GM19397 (cell line): ENCODE measurements around the gene SIL1.
A peak's percentile ranks its signal among the peaks of the same experiment; 100 is the strongest.

Experiments used
- ATAC-seq: cut with Tn5 transposase; IDR thresholded peaks from one replicate; pipeline ENCODE4 v1.9.1; 2021; ENCODE audit warnings: mild to moderate bottlenecking, moderate library complexity; ENCODE audit not compliant: unreplicated experiment

Gene SIL1

GRCh38 chr5:138964647-138965201, 233.4 kb downstream of the SIL1 start:
- no peak for ATAC-seq

- no peak for ATAC-seq
Measured at GRCh38 chr5:138963763-138964371, 234.3 kb downstream of the SIL1 start.

- no peak for ATAC-seq
Measured at GRCh38 chr5:138962614-138963370, 235.4 kb downstream of the SIL1 start.

- no peak for ATAC-seq
Measured at GRCh38 chr5:138961729-138962128, 236.4 kb downstream of the SIL1 start.

GRCh38 chr5:138961221-138961620, 236.9 kb downstream of the SIL1 start:
- no peak for ATAC-seq

- no peak for ATAC-seq
Measured at GRCh38 chr5:138960145-138960692, 237.9 kb downstream of the SIL1 start.

- ATAC-seq, result no peak
Measured at GRCh38 chr5:138956801-138957200, 241.4 kb downstream of the SIL1 start.

GRCh38 chr5:138955671-138956295, 242.4 kb downstream of the SIL1 start:
- no peak for ATAC-seq

GRCh38 chr5:138955013-138955660, 243.0 kb downstream of the SIL1 start:
- no peak for ATAC-seq

GRCh38 chr5:138954257-138955012, 243.7 kb downstream of the SIL1 start:
- ATAC-seq, result no peak

GRCh38 chr5:138953387-138954256, 244.5 kb downstream of the SIL1 start:
- ATAC-seq, result peak; percentile 65

GRCh38 chr5:138952962-138953361, 245.2 kb downstream of the SIL1 start:
- ATAC-seq, result no peak

- ATAC-seq, result no peak
Measured at GRCh38 chr5:138951986-138952735, 246.0 kb downstream of the SIL1 start.

- ATAC-seq, result no peak
Measured at GRCh38 chr5:138951091-138951985, 246.8 kb downstream of the SIL1 start.

- no peak for ATAC-seq
Measured at GRCh38 chr5:138950421-138951031, 247.6 kb downstream of the SIL1 start.

- ATAC-seq, result no peak
Measured at GRCh38 chr5:138949988-138950387, 248.2 kb downstream of the SIL1 start.

GRCh38 chr5:138949223-138949574, 249.0 kb downstream of the SIL1 start:
- ATAC-seq, result no peak
